GM18505 (cell line): ENCODE results near the gene KCNK1.
"Not testable (repeated sequence)": the region's sequence is repeated elsewhere in the genome, so short reads cannot be mapped to it uniquely, and the experiment has no call there.

Experiments used
- ATAC-seq: cut with Tn5 transposase; IDR thresholded peaks from one replicate; pipeline ENCODE4 v1.9.1; 2021; ENCODE audit not compliant: unreplicated experiment
- POLR2A ChIP-seq: IDR thresholded peaks from 4 replicates; pipeline ENCODE4 v1.6.1; 2011; ENCODE audit warnings: borderline replicate concordance; ENCODE audit not compliant: insufficient read depth, insufficient read length; ENCODE audit errors: extremely low read depth

KCNK1 gene

DNA sequence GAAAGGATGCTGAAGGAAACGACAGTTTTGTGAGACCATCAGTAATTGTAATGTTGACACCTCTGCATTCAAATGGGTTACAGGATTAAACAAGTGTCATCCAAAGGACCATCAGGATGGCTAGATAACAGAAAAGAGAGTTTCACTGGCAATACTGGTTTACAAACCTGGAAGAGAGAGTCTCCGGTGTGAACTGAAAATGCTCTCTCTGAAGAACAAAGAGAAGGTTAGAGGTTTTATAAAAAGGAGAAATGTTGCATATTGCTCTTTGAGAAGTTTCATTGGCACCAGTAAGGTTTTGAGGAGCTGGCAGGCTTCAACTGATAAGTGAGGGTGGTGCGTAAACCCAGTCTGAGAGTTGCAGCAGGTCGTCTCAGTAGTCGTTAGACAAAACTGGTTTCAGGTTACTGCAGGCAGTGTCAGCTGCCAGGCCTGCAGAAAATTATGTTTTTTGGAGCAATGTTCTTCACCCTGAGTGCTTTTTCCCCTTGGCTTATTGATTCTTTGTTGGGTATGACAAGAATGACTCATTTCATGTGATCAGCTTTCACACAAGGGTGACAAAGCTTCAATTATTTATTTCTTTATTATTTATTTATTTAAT is 42.2 kb downstream of the KCNK1 start:
- TF ChIP-seq POLR2A, result no peak
- ATAC-seq, result no peak

DNA sequence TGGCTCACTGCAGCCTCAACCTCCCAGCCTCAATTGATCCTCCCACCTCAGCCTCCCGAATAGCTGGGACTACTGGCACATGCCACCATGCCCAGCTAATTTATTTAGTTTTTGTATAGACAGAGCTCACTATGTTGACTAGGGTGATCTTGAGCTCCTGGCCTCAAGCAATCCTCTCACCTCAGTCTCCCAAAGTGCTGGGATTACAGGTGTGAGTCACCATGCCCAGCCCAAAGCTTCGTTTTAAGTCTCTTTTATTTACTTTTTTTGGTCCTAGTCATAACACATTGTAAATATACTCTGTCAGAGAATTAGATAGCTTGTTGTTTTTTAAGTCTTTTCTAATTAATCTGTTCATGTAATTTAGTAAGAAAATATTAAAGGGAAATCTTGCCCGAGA is 42.8 kb downstream of the KCNK1 start:
- TF ChIP-seq POLR2A, result no peak
- no peak for ATAC-seq

DNA sequence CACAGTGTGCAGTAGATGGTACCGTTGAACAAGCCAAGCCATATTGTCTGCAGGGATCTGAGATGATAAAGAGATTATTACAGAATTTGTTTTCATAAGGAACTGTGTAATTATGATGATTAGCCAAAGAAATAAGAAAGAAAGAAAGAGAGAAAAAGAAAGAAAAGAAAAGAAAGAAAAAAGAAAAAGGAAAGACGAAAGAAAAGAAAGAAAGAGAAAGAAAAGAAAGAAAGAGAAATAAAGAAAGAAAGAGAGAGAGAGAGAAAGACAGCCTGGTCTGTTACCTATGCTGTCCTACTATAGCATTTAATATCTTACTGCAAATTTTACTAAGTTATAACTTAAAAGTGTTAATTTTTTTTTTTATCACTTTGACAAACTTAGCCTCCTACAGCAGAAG is 43.6 kb downstream of the KCNK1 start:
- no peak for ATAC-seq
- TF ChIP-seq POLR2A, result no peak

DNA sequence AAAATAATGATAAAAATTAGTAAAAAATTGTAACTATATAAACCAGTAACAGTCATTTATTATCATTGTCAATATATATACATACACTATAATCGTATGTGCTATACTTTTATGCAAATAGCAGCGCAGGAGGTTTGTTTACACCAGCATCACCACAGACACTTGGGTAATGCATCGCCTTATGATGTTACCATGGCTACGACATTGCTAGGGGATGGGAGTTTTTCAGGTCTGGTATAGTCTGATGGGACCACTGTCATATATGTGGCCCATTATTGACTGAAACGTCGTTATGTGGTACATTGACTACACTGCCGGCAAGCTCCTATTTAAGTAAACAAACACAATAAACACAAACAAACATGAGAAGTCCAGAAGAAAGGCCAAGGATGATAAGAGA is 45.6 kb downstream of the KCNK1 start:
- no peak for ATAC-seq
- no peak for TF ChIP-seq POLR2A

DNA sequence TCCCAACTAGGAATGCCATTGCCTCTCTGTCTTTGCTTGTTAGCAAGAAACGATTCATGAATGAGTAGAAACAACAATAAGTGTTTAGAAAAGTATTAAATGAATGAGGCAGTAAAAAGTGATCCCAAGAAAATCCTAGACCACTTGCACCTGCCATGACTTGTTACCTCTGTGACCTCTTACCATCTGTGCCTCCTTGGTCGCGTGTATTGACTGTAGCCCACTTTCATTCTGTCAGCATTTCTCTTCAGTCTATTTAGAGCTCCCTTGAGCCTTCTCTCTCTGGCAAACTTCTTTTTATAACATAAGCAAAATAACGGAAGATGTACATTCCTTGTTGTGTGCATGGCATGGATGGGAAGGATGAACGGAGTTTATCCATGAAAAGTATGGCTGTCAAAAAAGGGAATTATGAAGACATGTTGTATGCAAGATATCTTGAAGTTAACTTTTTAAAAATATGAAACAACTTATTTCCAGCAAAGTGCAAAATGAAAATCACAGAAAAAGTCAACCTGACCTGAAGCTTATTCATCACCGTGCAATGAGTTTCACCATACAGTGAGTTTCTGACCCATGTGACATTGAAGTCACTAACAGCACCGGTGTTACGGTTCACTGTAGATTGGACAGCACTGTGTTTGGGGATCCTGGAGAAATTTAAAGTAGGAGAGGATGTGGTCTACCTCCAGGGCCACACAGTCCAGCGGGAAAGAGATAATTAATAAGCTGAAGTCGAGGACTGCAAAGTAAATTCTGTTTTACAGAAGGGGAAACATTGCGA is 47.7 kb downstream of the KCNK1 start:
- TF ChIP-seq POLR2A, result no peak
- no peak for ATAC-seq

DNA sequence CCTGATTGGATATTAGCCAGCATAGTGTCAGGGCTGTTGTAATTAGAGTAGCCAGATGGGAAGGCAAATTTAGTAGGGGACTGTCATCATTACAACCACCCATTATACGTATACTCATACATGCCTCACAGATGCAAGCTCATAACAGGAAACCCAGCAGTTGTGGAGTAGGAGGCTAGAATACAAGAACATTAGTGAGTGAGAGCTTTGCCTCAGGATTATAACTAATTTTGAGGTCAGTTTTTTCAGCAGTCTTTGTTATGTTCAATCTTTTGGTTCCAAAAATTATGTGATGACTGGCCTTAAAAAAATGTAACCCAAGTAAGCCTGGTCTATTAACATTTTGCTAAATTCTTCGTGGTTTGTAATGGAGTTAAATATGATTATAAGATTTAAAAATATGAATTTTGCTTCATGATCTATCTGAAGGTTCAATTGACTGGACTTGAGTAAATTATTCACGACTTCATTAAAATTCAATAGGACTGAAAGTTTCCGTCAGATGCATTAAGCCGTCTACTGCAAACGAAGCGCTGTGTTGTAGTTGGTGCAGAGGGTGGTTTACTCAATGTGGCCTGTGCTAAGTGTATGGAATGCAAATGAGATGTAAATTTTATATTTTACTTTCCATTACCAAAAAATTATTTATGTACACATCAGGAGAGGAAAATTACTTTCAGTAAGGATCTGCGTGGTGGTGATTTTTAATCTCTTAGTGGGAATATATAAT is 48.8 kb downstream of the KCNK1 start:
- no peak for TF ChIP-seq POLR2A
- no peak for ATAC-seq

DNA sequence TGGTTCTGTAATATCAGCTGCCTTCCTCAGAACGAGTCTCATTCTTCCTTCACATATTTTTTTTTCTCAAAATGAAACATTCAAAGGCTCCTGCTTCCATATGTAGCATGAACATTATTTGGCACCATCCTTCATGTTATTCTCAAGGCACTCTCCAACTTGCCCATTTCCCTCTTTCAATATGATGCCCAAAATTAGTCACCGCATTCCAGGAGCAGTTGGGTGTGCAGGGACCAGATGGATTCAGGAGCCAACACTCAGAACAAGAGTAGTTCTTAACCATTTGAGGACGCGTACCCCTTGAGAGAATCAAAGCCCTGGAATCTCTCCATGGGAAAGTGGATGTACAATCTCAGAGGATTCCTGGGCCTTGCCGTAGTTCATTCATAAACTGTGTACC is 50.3 kb downstream of the KCNK1 start:
- no peak for TF ChIP-seq POLR2A
- ATAC-seq, result no peak

DNA sequence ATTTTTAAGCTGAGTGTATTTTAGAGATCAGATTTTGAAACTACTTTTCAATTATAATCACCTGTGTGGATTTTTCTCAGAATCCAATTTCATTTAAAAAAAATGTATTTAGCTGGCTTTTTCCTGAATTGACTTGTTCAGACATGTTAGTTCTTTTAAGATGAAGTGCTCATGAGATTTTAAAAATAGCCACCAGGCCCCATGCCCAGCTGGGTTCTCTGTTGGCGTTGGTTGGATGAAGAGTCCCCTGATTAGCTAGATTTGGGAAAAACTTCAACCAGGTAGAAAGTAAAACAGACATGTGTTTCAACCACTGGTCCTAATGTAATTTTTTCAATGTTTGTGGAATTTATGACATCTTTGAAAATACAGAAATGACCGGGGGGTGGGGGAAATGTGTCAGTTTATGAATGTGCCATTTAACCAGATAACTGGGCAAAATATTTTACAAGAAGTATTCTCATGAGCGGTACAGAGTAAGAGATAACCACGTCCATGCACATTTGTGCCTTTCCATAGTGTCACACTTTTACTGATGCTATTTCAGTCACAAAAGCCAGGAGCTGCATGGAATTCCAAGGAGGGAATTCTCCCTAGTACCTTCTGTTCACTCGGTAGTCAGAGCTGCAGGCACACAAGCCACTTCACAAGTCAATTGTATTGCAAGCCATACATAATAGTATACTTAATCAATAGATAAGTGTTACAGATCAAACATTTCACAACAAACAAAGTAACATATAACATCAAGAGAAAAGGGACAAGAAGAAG is 51.1 kb downstream of the KCNK1 start:
- ATAC-seq, result no peak
- no peak for TF ChIP-seq POLR2A

DNA sequence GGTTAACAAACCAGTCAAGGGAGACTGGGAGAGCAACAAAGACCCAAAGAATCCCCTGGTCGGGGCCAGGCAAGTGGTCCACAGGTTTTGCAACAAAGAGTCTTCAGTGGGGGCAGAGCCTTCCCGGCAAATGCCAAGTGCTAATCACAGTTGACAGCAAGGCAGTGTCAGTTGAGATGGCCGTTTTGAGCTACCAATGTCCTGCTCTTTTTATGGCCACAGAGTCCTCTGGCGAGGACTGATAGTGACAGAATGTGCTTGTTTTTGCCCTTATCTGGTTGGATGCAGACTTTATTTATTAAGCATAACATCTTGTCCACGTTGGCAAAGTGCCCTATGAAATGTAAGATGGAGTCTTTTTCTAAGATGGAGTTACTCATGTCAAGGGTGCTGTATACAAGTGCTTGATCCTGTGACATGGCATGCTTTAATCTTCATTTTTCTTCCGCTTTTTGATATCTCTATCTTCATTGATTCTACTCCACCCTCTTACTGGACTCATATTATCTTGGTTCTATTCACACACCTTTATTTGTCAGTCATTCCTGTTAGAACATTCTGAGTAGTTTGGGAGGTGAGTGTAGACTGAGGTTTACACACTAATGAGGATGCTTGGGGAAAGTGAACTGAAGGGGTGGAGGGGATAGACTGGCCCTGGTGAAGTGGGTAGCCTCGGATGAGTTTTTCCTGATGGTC is 51.8 kb downstream of the KCNK1 start:
- TF ChIP-seq POLR2A, result no peak
- no peak for ATAC-seq

DNA sequence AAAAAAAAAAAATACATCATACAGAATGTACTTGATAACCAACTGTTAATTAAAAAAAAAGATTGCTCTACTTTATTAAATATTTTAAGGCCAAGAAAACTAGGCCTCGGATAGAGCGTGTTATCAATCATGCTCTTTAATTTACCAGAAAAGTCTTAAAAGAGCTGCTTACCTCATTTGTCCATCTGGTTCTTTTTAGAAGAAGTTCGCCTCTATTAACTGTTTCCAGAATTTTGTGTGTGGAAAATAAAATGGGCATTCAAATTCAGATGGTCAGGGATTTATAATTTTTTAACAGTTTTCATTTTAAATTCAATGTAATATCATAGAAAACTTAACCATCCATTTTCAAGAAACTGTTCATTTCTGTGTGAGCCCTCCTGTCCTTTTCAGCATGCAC is 53.8 kb downstream of the KCNK1 start:
- no peak for ATAC-seq
- no peak for TF ChIP-seq POLR2A

DNA sequence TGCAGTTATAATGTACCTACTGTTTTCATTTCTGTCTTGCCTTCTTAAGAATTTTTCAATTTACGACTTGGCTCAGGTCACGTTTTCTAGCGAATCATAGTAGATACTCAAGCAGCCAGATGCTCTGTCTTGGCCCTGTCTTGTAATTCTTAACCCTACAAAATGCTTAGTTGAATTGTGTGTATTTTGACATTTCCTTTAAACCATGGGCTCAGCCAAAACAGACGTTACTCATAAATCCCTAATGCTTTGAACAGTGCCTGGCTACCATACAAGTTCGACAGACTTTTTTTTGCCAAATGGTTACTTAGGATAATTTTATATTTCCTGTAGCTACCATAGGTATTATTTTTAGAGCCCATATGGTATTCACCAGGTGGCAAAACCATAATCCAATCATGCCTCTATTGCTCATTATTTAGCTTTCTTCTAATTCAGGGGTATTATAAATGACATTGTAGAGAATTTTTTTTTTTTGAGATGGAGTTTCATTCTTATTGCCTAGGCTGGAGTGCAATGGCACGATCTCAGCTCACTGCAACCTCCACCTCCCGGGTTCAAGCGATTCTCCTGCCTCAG is 54.3 kb downstream of the KCNK1 start:
- no peak for ATAC-seq

DNA sequence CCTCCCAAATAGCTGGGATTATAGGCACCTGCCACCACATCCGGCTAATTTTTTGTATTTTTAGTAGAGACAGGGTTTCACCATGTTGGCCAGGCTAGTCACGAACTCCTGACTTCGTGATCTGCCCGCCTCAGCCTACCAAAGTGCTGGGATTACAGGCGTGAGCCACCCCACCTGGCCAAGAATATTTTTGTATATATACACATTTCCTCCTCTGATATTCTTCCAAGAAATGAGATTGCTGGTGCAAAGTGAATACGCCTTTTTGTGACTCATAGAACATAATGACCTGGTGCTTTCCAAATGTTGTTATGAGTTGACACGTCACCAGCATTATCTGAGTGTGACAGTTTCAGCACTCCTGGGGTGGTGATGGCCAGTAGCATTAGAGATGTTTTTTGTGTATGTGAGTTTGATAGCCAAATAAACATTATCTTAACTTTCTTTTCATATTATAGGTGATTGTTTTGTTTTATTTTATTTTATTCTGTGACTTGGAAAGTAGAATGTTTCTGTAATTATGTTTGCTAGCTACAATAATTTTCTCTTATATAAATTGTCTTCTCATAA is 54.9 kb downstream of the KCNK1 start:
- no peak for TF ChIP-seq POLR2A
- no peak for ATAC-seq

More for the DNA sequence above, 54.3 kb downstream of the KCNK1 start:
- no peak for TF ChIP-seq POLR2A

DNA sequence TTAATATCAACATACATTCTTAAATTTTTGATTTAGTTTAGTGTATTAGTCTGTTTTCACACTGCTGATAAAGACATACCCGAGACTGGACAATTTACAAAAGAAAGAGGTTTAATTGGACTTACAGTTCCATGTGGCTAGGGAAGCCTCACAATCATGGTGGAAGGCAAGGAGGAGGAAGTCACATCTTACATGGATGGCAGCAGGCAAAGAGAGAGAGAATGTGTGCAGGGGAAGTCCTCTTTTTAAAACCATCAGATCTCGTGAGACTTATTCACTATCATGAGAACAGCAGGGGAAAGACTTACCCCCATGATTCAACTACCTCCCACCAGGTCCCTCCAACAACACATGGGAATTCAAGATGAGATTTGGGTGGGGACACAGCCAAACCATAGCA is 56.5 kb downstream of the KCNK1 start:
- not testable (repeated sequence) for ATAC-seq
